ENCODE measurements around the gene PRDM16.
A peak's percentile ranks its signal among the peaks of the same experiment; 100 is the strongest.

The PRDM16 gene

GRCh38 chr1:3460672-3461131 is 391.7 kb downstream of the PRDM16 start:
- no peak overlapping the region for H3K9ac ChIP-seq (ENCODE audit: low read depth, low read length)

GRCh38 chr1:3461238-3461933 is 392.4 kb downstream of the PRDM16 start:
- H3K9me3 ChIP-seq (ENCODE audit: control insufficient read depth, insufficient read depth, low read length): no peaks in the 10 kb centered on the region
- H3K27ac ChIP-seq (ENCODE audit: low read depth, low read length): no peak overlapping the region
- H3K27me3 ChIP-seq (ENCODE audit: control insufficient read depth, insufficient read depth, low read length): no peaks in the 10 kb centered on the region
- peaks cover 26% of the 10 kb centered on the region for H3K36me3 ChIP-seq (ENCODE audit: control insufficient read depth, insufficient read depth, low read length)
- H3K4me1 ChIP-seq (ENCODE audit: control insufficient read depth, insufficient read depth, low read length): no peaks in the 10 kb centered on the region
- no peak overlapping the region for H3K4me3 ChIP-seq (ENCODE audit: low read depth, low read length)
- no peak overlapping the region for H3K9ac ChIP-seq (ENCODE audit: low read depth, low read length)

More at GRCh38 chr1:3460672-3461131, 391.7 kb downstream of the PRDM16 start:
- Histone ChIP-seq H3K27me3 (ENCODE audit: control insufficient read depth, insufficient read depth, low read length) (no peaks in the 10 kb centered on the region), H3K27ac (ENCODE audit: low read depth, low read length) (peak overlapping the region; percentile 40), H3K4me3 (ENCODE audit: low read depth, low read length) (no peak overlapping the region), H3K36me3 (ENCODE audit: control insufficient read depth, insufficient read depth, low read length) (peaks cover 26% of the 10 kb centered on the region), H3K9me3 (ENCODE audit: control insufficient read depth, insufficient read depth, low read length) (no peaks in the 10 kb centered on the region), H3K4me1 (ENCODE audit: control insufficient read depth, insufficient read depth, low read length) (peaks cover 5% of the 10 kb centered on the region)

GRCh38 chr1:3461934-3462275 is 392.9 kb downstream of the PRDM16 start:
- Histone ChIP-seq H3K27ac (ENCODE audit: low read depth, low read length) (no peak overlapping the region), H3K27me3 (ENCODE audit: control insufficient read depth, insufficient read depth, low read length) (no peaks in the 10 kb centered on the region), H3K9me3 (ENCODE audit: control insufficient read depth, insufficient read depth, low read length) (no peaks in the 10 kb centered on the region), H3K4me3 (ENCODE audit: low read depth, low read length) (no peak overlapping the region), H3K4me1 (ENCODE audit: control insufficient read depth, insufficient read depth, low read length) (no peaks in the 10 kb centered on the region), H3K36me3 (ENCODE audit: control insufficient read depth, insufficient read depth, low read length) (peaks cover 26% of the 10 kb centered on the region), H3K9ac (ENCODE audit: low read depth, low read length) (no peak overlapping the region)

GRCh38 chr1:3462356-3463012 is 393.5 kb downstream of the PRDM16 start:
- no peaks in the 10 kb centered on the region for H3K4me1 ChIP-seq (ENCODE audit: control insufficient read depth, insufficient read depth, low read length)
- no peaks in the 10 kb centered on the region for H3K27me3 ChIP-seq (ENCODE audit: control insufficient read depth, insufficient read depth, low read length)
- H3K9ac ChIP-seq (ENCODE audit: low read depth, low read length): no peak overlapping the region
- H3K4me3 ChIP-seq (ENCODE audit: low read depth, low read length): no peak overlapping the region
- H3K27ac ChIP-seq (ENCODE audit: low read depth, low read length): no peak overlapping the region
- H3K36me3 ChIP-seq (ENCODE audit: control insufficient read depth, insufficient read depth, low read length): peaks cover 26% of the 10 kb centered on the region
- no peaks in the 10 kb centered on the region for H3K9me3 ChIP-seq (ENCODE audit: control insufficient read depth, insufficient read depth, low read length)

- H3K27ac ChIP-seq (ENCODE audit: low read depth, low read length): no peak overlapping the region
- H3K27me3 ChIP-seq (ENCODE audit: control insufficient read depth, insufficient read depth, low read length): no peaks in the 10 kb centered on the region
- H3K9ac ChIP-seq (ENCODE audit: low read depth, low read length): no peak overlapping the region
- H3K36me3 ChIP-seq (ENCODE audit: control insufficient read depth, insufficient read depth, low read length): peaks cover 26% of the 10 kb centered on the region
- H3K4me1 ChIP-seq (ENCODE audit: control insufficient read depth, insufficient read depth, low read length): no peaks in the 10 kb centered on the region
- H3K9me3 ChIP-seq (ENCODE audit: control insufficient read depth, insufficient read depth, low read length): no peaks in the 10 kb centered on the region
- no peak overlapping the region for H3K4me3 ChIP-seq (ENCODE audit: low read depth, low read length)
Observed at GRCh38 chr1:3463013-3463385, 394.0 kb downstream of the PRDM16 start.

- H3K9ac ChIP-seq (ENCODE audit: low read depth, low read length): no peak overlapping the region
- no peaks in the 10 kb centered on the region for H3K4me1 ChIP-seq (ENCODE audit: control insufficient read depth, insufficient read depth, low read length)
Observed at GRCh38 chr1:3463408-3463863, 394.4 kb downstream of the PRDM16 start.

GRCh38 chr1:3463891-3464648 is 395.1 kb downstream of the PRDM16 start:
- H3K9ac ChIP-seq (ENCODE audit: low read depth, low read length): no peak overlapping the region
- H3K4me1 ChIP-seq (ENCODE audit: control insufficient read depth, insufficient read depth, low read length): no peaks in the 10 kb centered on the region
- H3K4me3 ChIP-seq (ENCODE audit: low read depth, low read length): no peak overlapping the region

More at GRCh38 chr1:3463408-3463863, 394.4 kb downstream of the PRDM16 start:
- Histone ChIP-seq H3K9me3 (ENCODE audit: control insufficient read depth, insufficient read depth, low read length) (no peaks in the 10 kb centered on the region), H3K4me3 (ENCODE audit: low read depth, low read length) (no peak overlapping the region), H3K36me3 (ENCODE audit: control insufficient read depth, insufficient read depth, low read length) (peaks cover 22% of the 10 kb centered on the region), H3K27me3 (ENCODE audit: control insufficient read depth, insufficient read depth, low read length) (no peaks in the 10 kb centered on the region), H3K27ac (ENCODE audit: low read depth, low read length) (no peak overlapping the region)

GRCh38 chr1:3464649-3465025 is 395.6 kb downstream of the PRDM16 start:
- no peaks in the 10 kb centered on the region for H3K9me3 ChIP-seq (ENCODE audit: control insufficient read depth, insufficient read depth, low read length)
- no peak overlapping the region for H3K27ac ChIP-seq (ENCODE audit: low read depth, low read length)
- H3K36me3 ChIP-seq (ENCODE audit: control insufficient read depth, insufficient read depth, low read length): peaks cover 23% of the 10 kb centered on the region
- no peak overlapping the region for H3K9ac ChIP-seq (ENCODE audit: low read depth, low read length)
- no peaks in the 10 kb centered on the region for H3K4me1 ChIP-seq (ENCODE audit: control insufficient read depth, insufficient read depth, low read length)
- H3K4me3 ChIP-seq (ENCODE audit: low read depth, low read length): no peak overlapping the region
- no peaks in the 10 kb centered on the region for H3K27me3 ChIP-seq (ENCODE audit: control insufficient read depth, insufficient read depth, low read length)

More at GRCh38 chr1:3463891-3464648, 395.1 kb downstream of the PRDM16 start:
- Histone ChIP-seq H3K27me3 (ENCODE audit: control insufficient read depth, insufficient read depth, low read length) (no peaks in the 10 kb centered on the region), H3K27ac (ENCODE audit: low read depth, low read length) (no peak overlapping the region), H3K9me3 (ENCODE audit: control insufficient read depth, insufficient read depth, low read length) (no peaks in the 10 kb centered on the region), H3K36me3 (ENCODE audit: control insufficient read depth, insufficient read depth, low read length) (peaks cover 21% of the 10 kb centered on the region)

- H3K27ac ChIP-seq (ENCODE audit: low read depth, low read length): no peak overlapping the region
- no peaks in the 10 kb centered on the region for H3K4me1 ChIP-seq (ENCODE audit: control insufficient read depth, insufficient read depth, low read length)
- H3K9me3 ChIP-seq (ENCODE audit: control insufficient read depth, insufficient read depth, low read length): no peaks in the 10 kb centered on the region
- peaks cover 26% of the 10 kb centered on the region for H3K36me3 ChIP-seq (ENCODE audit: control insufficient read depth, insufficient read depth, low read length)
- no peak overlapping the region for H3K4me3 ChIP-seq (ENCODE audit: low read depth, low read length)
- no peaks in the 10 kb centered on the region for H3K27me3 ChIP-seq (ENCODE audit: control insufficient read depth, insufficient read depth, low read length)
- no peak overlapping the region for H3K9ac ChIP-seq (ENCODE audit: low read depth, low read length)
Observed at GRCh38 chr1:3465091-3465934, 396.3 kb downstream of the PRDM16 start.

- Histone ChIP-seq H3K9me3 (ENCODE audit: control insufficient read depth, insufficient read depth, low read length) (no peaks in the 10 kb centered on the region), H3K36me3 (ENCODE audit: control insufficient read depth, insufficient read depth, low read length) (peaks cover 26% of the 10 kb centered on the region), H3K27ac (ENCODE audit: low read depth, low read length) (no peak overlapping the region), H3K4me3 (ENCODE audit: low read depth, low read length) (no peak overlapping the region), H3K27me3 (ENCODE audit: control insufficient read depth, insufficient read depth, low read length) (no peaks in the 10 kb centered on the region), H3K9ac (ENCODE audit: low read depth, low read length) (no peak overlapping the region), H3K4me1 (ENCODE audit: control insufficient read depth, insufficient read depth, low read length) (peaks cover 4% of the 10 kb centered on the region)
Observed at GRCh38 chr1:3465935-3466321, 396.9 kb downstream of the PRDM16 start.
